Measurements from ENCODE around the gene TIMM50. TPM values are rescaled to one million over a fixed set of nuclear protein-coding genes. Genes with fewer than 3 reads are reported as not detected.

Gene TIMM50
- total RNA-seq, 1 experiment from 2014 or later: 85.5 TPM

GRCh38 chr19:39436350-39436716 lies 44.3 kb upstream of the TIMM50 start:
- DNase-seq: no peak
- H3K4me1 ChIP-seq (replicated peaks; ENCODE audit: insufficient read depth): peaks cover 53% of the 10 kb centered on the region
- peak overlapping the region; percentile 71 for H2AFZ ChIP-seq
- H3K79me2 ChIP-seq (ENCODE audit: low read depth): peaks cover 42% of the 10 kb centered on the region
- peak overlapping the region; percentile 75 for H3K4me3 ChIP-seq
- H3K9me2 ChIP-seq (ENCODE audit: insufficient read depth): no peaks in the 10 kb centered on the region
- TF ChIP-seq CTCF (conservative IDR thresholded peaks at IDR 0.05) (no peak), EZH2 (IDR thresholded peaks at IDR 0.05; ENCODE audit: low read depth) (no peak)
- CTCF ChIA-PET: interaction anchor here (0.6 to 1.5 kb wide), 3 partner anchors 22 to 100 kb away, joined by 3 to 5 read pairs (median 5); partner anchors contain the start of genes MED29 and PAF1
- intact Hi-C loops (cut with micrococcal nuclease; ENCODE audit: unreplicated experiment): loop anchor here (1.0 kb wide), 1 partner anchor 24 kb away; the partner anchor contains the start of gene PLEKHG2
- peaks cover 32% of the 10 kb centered on the region for H3K36me3 ChIP-seq (ENCODE audit: low read depth)
- H3K4me2 ChIP-seq: peak overlapping the region; percentile 83
- H3K27ac ChIP-seq: peak overlapping the region; percentile 73
- peaks cover 72% of the 10 kb centered on the region for H3F3A ChIP-seq (ENCODE audit: insufficient read depth, low read depth)
- BruUV-seq (replicated peaks): TSS peak; percentile 98
- POLR2A ChIA-PET (ENCODE audit: unreplicated experiment): interaction anchor here (0.5 to 1.5 kb wide), 21 partner anchors 9 to 1341 kb away, joined by 3 to 32 read pairs (median 6); partner anchors contain the start of genes DYRK1B, FAM98C, FBXO27 and GGN
- H3K27me3 ChIP-seq (ENCODE audit: insufficient read depth, low read depth): no peaks in the 10 kb centered on the region
- H3K9me3 ChIP-seq (ENCODE audit: insufficient read depth, low read depth): no peaks in the 10 kb centered on the region
- peaks cover 21% of the 10 kb centered on the region for H4K20me1 ChIP-seq (ENCODE audit: insufficient read depth)

GRCh38 chr19:39438270-39438934 lies 42.2 kb upstream of the TIMM50 start:
- H3K4me1 ChIP-seq (replicated peaks; ENCODE audit: insufficient read depth): peaks cover 35% of the 10 kb centered on the region
- H3K9me3 ChIP-seq (ENCODE audit: insufficient read depth, low read depth): no peaks in the 10 kb centered on the region
- CTCF ChIA-PET: interaction anchor here (0.6 to 0.9 kb wide), 2 partner anchors 94 to 103 kb away, joined by 5 read pairs; partner anchors contain the start of gene EID2B
- no peaks in the 10 kb centered on the region for H3K9me2 ChIP-seq (ENCODE audit: insufficient read depth)
- no peak overlapping the region for H3K4me3 ChIP-seq
- H3K4me2 ChIP-seq: peak overlapping the region; percentile 34; the same call in 1 of the 2 replicates
- no peak overlapping the region; the same call in 1 of the 2 replicates for H3K27ac ChIP-seq
- no peak for TF ChIP-seq CTCF (conservative IDR thresholded peaks at IDR 0.05)
- no peak for TF ChIP-seq EZH2 (IDR thresholded peaks at IDR 0.05; ENCODE audit: low read depth)
- peaks cover 15% of the 10 kb centered on the region for H4K20me1 ChIP-seq (ENCODE audit: insufficient read depth)
- peaks cover 28% of the 10 kb centered on the region for H3K79me2 ChIP-seq (ENCODE audit: low read depth)
- no TSS peak for BruUV-seq (replicated peaks)
- POLR2A ChIA-PET (ENCODE audit: unreplicated experiment): interaction anchor here (0.6 kb wide), 1 partner anchor 40 kb away, joined by 12 read pairs; no protein-coding TSS in a partner anchor
- no peaks in the 10 kb centered on the region for H3K27me3 ChIP-seq (ENCODE audit: insufficient read depth, low read depth)
- H3K36me3 ChIP-seq (ENCODE audit: low read depth): peaks cover 16% of the 10 kb centered on the region
- no peak overlapping the region for H2AFZ ChIP-seq
- DNase-seq: peak; percentile 41 to 61
- H3F3A ChIP-seq (ENCODE audit: insufficient read depth, low read depth): peaks cover 63% of the 10 kb centered on the region
- intact Hi-C loops (cut with micrococcal nuclease; ENCODE audit: unreplicated experiment): no loop called here

- POLR2A ChIA-PET (ENCODE audit: unreplicated experiment): interaction anchor here (0.5 to 2.0 kb wide), 2 partner anchors 9 to 37 kb away, joined by 3 to 32 read pairs; partner anchors contain the start of gene RPS16
- peaks cover 49% of the 10 kb centered on the region for H3K79me2 ChIP-seq (ENCODE audit: low read depth)
- H2AFZ ChIP-seq: peak overlapping the region; percentile 71; the same call in 1 of the 2 replicates
These were observed 35.9 kb upstream of the TIMM50 start for GRCh38 chr19:39444598-39445195.

More at GRCh38 chr19:39444598-39445195, 35.9 kb upstream of the TIMM50 start:
- peaks cover 23% of the 10 kb centered on the region for H4K20me1 ChIP-seq (ENCODE audit: insufficient read depth)
- H3K4me3 ChIP-seq: peak overlapping the region; percentile 83
- TSS peak; percentile 95 for BruUV-seq (replicated peaks)
- peaks cover 7% of the 10 kb centered on the region for H3K36me3 ChIP-seq (ENCODE audit: low read depth)
- intact Hi-C loops (cut with micrococcal nuclease; ENCODE audit: unreplicated experiment): loop anchor here (1.0 to 10.0 kb wide), 5 partner anchors 32 to 320 kb away; partner anchors contain the start of genes EID2B, MED29, PAF1 and PLEKHG2
- no peaks in the 10 kb centered on the region for H3K27me3 ChIP-seq (ENCODE audit: insufficient read depth, low read depth)
- no peaks in the 10 kb centered on the region for H3K9me3 ChIP-seq (ENCODE audit: insufficient read depth, low read depth)
- no peaks in the 10 kb centered on the region for H3K9me2 ChIP-seq (ENCODE audit: insufficient read depth)
- H3K4me2 ChIP-seq: peak overlapping the region; percentile 92
- peaks cover 30% of the 10 kb centered on the region for H3K4me1 ChIP-seq (replicated peaks; ENCODE audit: insufficient read depth)
- CTCF ChIA-PET: interaction anchor here (0.6 kb wide), 1 partner anchor 98 kb away, joined by 4 read pairs; no protein-coding TSS in a partner anchor
- peak overlapping the region; percentile 97 for H3K27ac ChIP-seq
- DNase-seq: no peak
- TF ChIP-seq EZH2 (IDR thresholded peaks at IDR 0.05; ENCODE audit: low read depth): no peak
- no peak for TF ChIP-seq CTCF (conservative IDR thresholded peaks at IDR 0.05)
- peaks cover 44% of the 10 kb centered on the region for H3F3A ChIP-seq (ENCODE audit: insufficient read depth, low read depth)

Measured in PC-9 (cell line).